K562 (cell line): Measurements from ENCODE around the gene HCN1. TPM values are rescaled to one million over a fixed set of nuclear protein-coding genes. Genes with fewer than 3 reads are reported as not detected.

Source experiments
- ATAC-seq: fragments of 200-7000 bp; cut with Tn5 transposase; 3 replicates; pipeline ENCODE4 v1.9.1; 2020; ENCODE audit warnings: moderate library complexity
- BruUV-seq: library from RNA; stranded (reverse); fragments of 400-500 nt; replicated peaks from 2 replicates; lab custom pipeline; 2021; lab: Mats Ljungman, UMichigan
- CTCF ChIA-PET: fragments of 300-600 bp; formaldehyde crosslinking; extraction: SDS; loops from one replicate; lab custom pipeline; 2021; ENCODE audit warnings: low intra/inter-chr PET ratio; lab: Yijun Ruan, JAX
- POLR2A ChIA-PET: fragments of 300-600, 350-650 bp; sonication (Branson Sonifier 250); formaldehyde crosslinking; extraction: SDS; loops from one replicate; lab custom pipeline; 2021; ENCODE audit warnings: antibody characterized with exemption, inconsistent platforms; lab: Yijun Ruan, JAX
- DNase-seq, 4 experiments: peaks; one replicate each; pipeline versions ENCODE4 v3.0.0 to v3.0.0-alpha.2; 2011 to 2018; ENCODE audit warnings: low spot score in 3 of 4, mixed read lengths in 3 of 4; ENCODE audit errors: extremely low read depth in 1 of 4
- FAIRE-seq: peaks from 2 replicates; lab custom pipeline; 2011; peaks lifted over from hg19 to GRCh38; lab: Jason Lieb, UNC
- H2AFZ ChIP-seq: 2 replicates; pipeline ENCODE4 v1.6.0; 2011; ENCODE audit warnings: low read depth, low read length, control low read depth, inconsistent platforms
- H3K27ac ChIP-seq: fragments of 200-600 bp; 3 replicates; pipeline ENCODE4 v1.8.0; 2011; ENCODE audit warnings: low read depth, mild to moderate bottlenecking, control low read depth, inconsistent platforms, low read length, moderate library complexity, mixed read lengths; ENCODE audit errors: extremely low read depth
- H3K27me3 ChIP-seq, 2 experiments: fragments of 300-600 bp in 1 of 2; 2 replicates in 1 of 2; 3 replicates in 1 of 2; pipeline versions ENCODE4 v1.6.0 to v1.8.0; 2011; ENCODE audit warnings: inconsistent platforms in 2 of 2, low read length in 2 of 2, mild to moderate bottlenecking in 1 of 2, mixed read lengths in 1 of 2, moderate library complexity in 1 of 2; ENCODE audit not compliant: control insufficient read depth in 2 of 2, insufficient read depth in 2 of 2
- H3K36me3 ChIP-seq: fragments of 300-600 bp; 3 replicates; pipeline ENCODE4 v1.8.0; 2011; ENCODE audit warnings: mild to moderate bottlenecking, low read length, inconsistent platforms; ENCODE audit not compliant: control insufficient read depth, insufficient read depth
- H3K4me1 ChIP-seq, 2 experiments: fragments of 200-600 bp in 1 of 2; replicated peaks in 1 of 2; 2 replicates in 1 of 2; 3 replicates in 1 of 2; pipeline versions ENCODE4 v1.5.1 to v1.8.0; 2011; ENCODE audit warnings: inconsistent platforms in 2 of 2, low read length in 2 of 2, mild to moderate bottlenecking in 1 of 2, mixed read lengths in 1 of 2, moderate library complexity in 1 of 2; ENCODE audit not compliant: control insufficient read depth in 2 of 2, insufficient read depth in 2 of 2
- H3K4me2 ChIP-seq: 2 replicates; pipeline ENCODE4 v1.6.1; 2011; ENCODE audit warnings: low read length, control low read depth, inconsistent platforms, mixed read lengths; ENCODE audit not compliant: insufficient read depth
- H3K4me3 ChIP-seq: fragments of 200-600 bp; sonication (generic), shearing (Covaris generic); 2 replicates; pipeline ENCODE4 v1.5.1; 2016; ENCODE audit warnings: control low read depth, inconsistent platforms
- H3K79me2 ChIP-seq: fragments of 200-600 bp; 3 replicates; pipeline ENCODE4 v1.8.0; 2011; ENCODE audit warnings: low read length, inconsistent platforms; ENCODE audit not compliant: control insufficient read depth, insufficient read depth
- H3K9ac ChIP-seq, 2 experiments: 2 replicates each; pipeline versions ENCODE4 v1.6.0 to v1.6.1; 2011; ENCODE audit warnings: low read depth in 2 of 2, low read length in 2 of 2, control low read depth in 1 of 2, inconsistent platforms in 1 of 2, mild to moderate bottlenecking in 1 of 2, mixed read lengths in 1 of 2; ENCODE audit not compliant: insufficient read depth in 1 of 2
- H3K9me1 ChIP-seq: one replicate; pipeline ENCODE4 v1.6.0; 2011; ENCODE audit warnings: inconsistent platforms, mild to moderate bottlenecking, low read length, moderate library complexity; ENCODE audit not compliant: control insufficient read depth, insufficient read depth
- H3K9me3 ChIP-seq: replicated peaks from 2 replicates; pipeline ENCODE4 v1.5.1; 2011; ENCODE audit warnings: low read depth, low read length, inconsistent platforms; ENCODE audit not compliant: control insufficient read depth, insufficient read depth
- H4K20me1 ChIP-seq: replicated peaks from 2 replicates; pipeline ENCODE4 v1.6.1; 2011; ENCODE audit warnings: low read length, inconsistent platforms, mixed read lengths; ENCODE audit not compliant: control insufficient read depth, insufficient read depth
- CBX8 ChIP-seq: fragments of 200-600 bp; sonication (generic); IDR thresholded peaks from 2 replicates; pipeline ENCODE4 v1.6.1; 2012; ENCODE audit warnings: borderline replicate concordance, mixed run types, low read depth, mild to moderate bottlenecking, moderate library complexity, mixed read lengths, low read length, control low read depth, inconsistent platforms; ENCODE audit not compliant: poor library complexity, severe bottlenecking; ENCODE audit errors: extremely low read depth
- CSDE1 ChIP-seq, 2 experiments: fragments of 450-650 bp; IDR thresholded peaks; 2 replicates each; pipeline ENCODE4 v1.6.1; 2016; ENCODE audit warnings: mild to moderate bottlenecking in 1 of 2
- ESRRA ChIP-seq: fragments of 450-650 bp; IDR thresholded peaks from 2 replicates; pipeline ENCODE4 v1.6.1; 2014; ENCODE audit warnings: low read depth, mild to moderate bottlenecking, moderate library complexity, borderline replicate concordance
- GATAD2A ChIP-seq: fragments of 450-650 bp; IDR thresholded peaks from 2 replicates; pipeline ENCODE4 v1.6.1; 2017
- HNRNPUL1 ChIP-seq: fragments of 200-400 bp; formaldehyde crosslinking; IDR thresholded peaks from 2 replicates; pipeline ENCODE4 v1.6.1; 2017; ENCODE audit warnings: low read length
- KDM1A ChIP-seq, 2 experiments: fragments of 450-650 bp; IDR thresholded peaks; 2 replicates each; pipeline ENCODE4 v1.6.1; 2016; ENCODE audit warnings: mild to moderate bottlenecking in 2 of 2
- KLF1 ChIP-seq: fragments of 450-650 bp; IDR thresholded peaks from 2 replicates; pipeline ENCODE4 v1.6.1; 2016; ENCODE audit warnings: missing genetic modification characterization, missing compliant biosample characterization
- KLF6 ChIP-seq: fragments of 250-450 bp; sonication (Bioruptor Pico); IDR thresholded peaks from 2 replicates; pipeline ENCODE4 v1.4.0; 2020; ENCODE audit warnings: mild to moderate bottlenecking, moderate library complexity, borderline replicate concordance
- NFIC ChIP-seq: fragments of 450-650 bp; IDR thresholded peaks from 2 replicates; pipeline ENCODE4 v1.6.1; 2017; ENCODE audit warnings: mild to moderate bottlenecking, inconsistent platforms
- SMARCA4 ChIP-seq: fragments of 450-650 bp; IDR thresholded peaks from 2 replicates; pipeline ENCODE4 v1.6.1; 2016
- TEAD4 ChIP-seq, 2 experiments: sonication (generic) in 1 of 2; formaldehyde crosslinking in 1 of 2; IDR thresholded peaks; 2 replicates each; pipeline versions ENCODE4 v1.6.1 to v1.8.0; 2012 to 2022; ENCODE audit warnings: borderline replicate concordance in 1 of 2, inconsistent platforms in 1 of 2, low read length in 1 of 2, mild to moderate bottlenecking in 1 of 2, missing genetic modification reagents in 1 of 2
- WGBS: fragments of 100-300 bp; shearing (Covaris generic); methylation state at CpG from one replicate; pipeline ENCODE4 v1.1.6; 2016; ENCODE audit warnings: low coverage, mixed read lengths; ENCODE audit not compliant: insufficient coverage; ENCODE audit errors: missing lambda C conversion rate; 5-methylcytosine and 5-hydroxymethylcytosine counted together
- in situ Hi-C: fragments of 300-500 bp; cut with MboI; formaldehyde crosslinking; loops from 4 replicates; pipeline ENCODE4 v1.15.0; 2018; ENCODE audit warnings: inconsistent platforms, mixed read lengths
- intact Hi-C: fragments of 100-400 bp; cut with micrococcal nuclease; formaldehyde crosslinking; loops from 2 replicates; pipeline ENCODE4 v1.14.2; 2022
- polyA plus RNA-seq, 8 experiments: library from polyadenylated mRNA; depleted of rRNA in 4 of 8; stranded (reverse) in 5 of 8; unstranded in 3 of 8; fragments of >200 nt; fragmentation: Nextera tagmentation in 2 of 8; fragmentation: Illumina TruSeq in 1 of 8; extraction: Ambion mirVana in 2 of 8; extraction: Trizol in 1 of 8; gene quantifications; 2 replicates each; pipeline versions ENCODE4 v1.2.1 to v1.2.3, GENCODE V29; 2011 to 2014; ENCODE audit warnings: inconsistent platforms in 1 of 8, missing spikeins in 1 of 8
- total RNA-seq, 7 experiments: library from RNA; depleted of rRNA in 6 of 7; stranded (reverse); fragments of >200 nt in 6 of 7; fragmentation: Illumina TruSeq in 2 of 7; extraction: Trizol in 2 of 7; gene quantifications; 2 replicates each; pipeline versions ENCODE4 v1.2.1 to v1.2.3, GENCODE V29; 2011 to 2021; ENCODE audit warnings: low replicate concordance in 1 of 7
- TF ChIP-seq, protein P1 (sequence below): fragments of 250-450 bp; sonication (Bioruptor Pico); IDR thresholded peaks from 2 replicates; pipeline ENCODE4 v1.5.0; 2020; ENCODE audit warnings: mild to moderate bottlenecking
- TF ChIP-seq, protein P2 (sequence below): sonication (generic); formaldehyde crosslinking; IDR thresholded peaks from 2 replicates; pipeline ENCODE4 v1.8.0; 2022; ENCODE audit warnings: missing genetic modification reagents, mild to moderate bottlenecking, moderate library complexity, borderline replicate concordance

The HCN1 gene
- total and polyA plus RNA-seq, 9 of the 15 experiments (the other 6 are each of a cell fraction or from before 2014, with no cell fraction given), result not detected

DNA sequence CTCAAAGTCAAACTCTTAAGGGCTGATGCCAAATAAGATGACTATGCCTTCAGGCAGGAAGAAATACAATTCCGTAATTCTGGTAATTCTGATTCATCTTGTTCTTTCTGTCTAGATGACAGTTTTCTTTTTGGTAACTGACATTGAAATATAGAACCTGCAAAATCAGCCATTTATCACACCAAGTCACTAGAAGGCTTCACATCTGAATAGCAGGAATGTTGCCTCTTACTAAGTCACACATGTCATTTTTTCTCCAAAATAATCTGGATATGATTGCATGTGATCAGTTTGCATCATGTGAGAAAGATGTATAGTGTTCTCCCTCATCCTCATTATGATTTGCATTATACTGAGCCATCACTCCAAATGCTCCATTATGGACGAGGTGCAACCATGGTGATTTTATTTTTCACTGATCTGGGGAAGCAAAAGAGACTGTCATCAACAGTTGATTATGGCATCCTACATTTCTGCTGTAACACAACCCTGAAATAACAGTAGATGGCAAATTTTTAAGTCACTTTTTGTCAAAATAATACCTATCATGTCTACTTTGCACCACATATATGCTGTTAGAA, 69.0 kb downstream of the HCN1 start:
- H3K79me2 ChIP-seq, result no peaks in the 10 kb centered on the region
- CTCF ChIA-PET, result no interaction called here

More for the DNA sequence above, 69.0 kb downstream of the HCN1 start:
- no peaks in the 10 kb centered on the region for H3K36me3 ChIP-seq
- H2AFZ ChIP-seq, result no peak overlapping the region
- H3K9me1 ChIP-seq, result no peaks in the 10 kb centered on the region
- POLR2A ChIA-PET, result no interaction called here
- no peaks in the 10 kb centered on the region for H3K27me3 ChIP-seq
- no peaks in the 10 kb centered on the region for H4K20me1 ChIP-seq
- no peak for FAIRE-seq
- no peaks in the 10 kb centered on the region for H3K4me1 ChIP-seq
- no peak overlapping the region for H3K9ac ChIP-seq
- no peak overlapping the region for H3K4me2 ChIP-seq
- 0% methylated on average over 2 of the region's 2 CpGs for WGBS
- no peak for ATAC-seq
- no peak overlapping the region for H3K4me3 ChIP-seq
- peaks cover 2% of the 10 kb centered on the region; the same call in 1 of the 2 replicates for H3K9me3 ChIP-seq
- in situ Hi-C loops, result no loop called here
- BruUV-seq, result no TSS peak
- no peak for DNase-seq
- TF ChIP-seq, protein P1, sequence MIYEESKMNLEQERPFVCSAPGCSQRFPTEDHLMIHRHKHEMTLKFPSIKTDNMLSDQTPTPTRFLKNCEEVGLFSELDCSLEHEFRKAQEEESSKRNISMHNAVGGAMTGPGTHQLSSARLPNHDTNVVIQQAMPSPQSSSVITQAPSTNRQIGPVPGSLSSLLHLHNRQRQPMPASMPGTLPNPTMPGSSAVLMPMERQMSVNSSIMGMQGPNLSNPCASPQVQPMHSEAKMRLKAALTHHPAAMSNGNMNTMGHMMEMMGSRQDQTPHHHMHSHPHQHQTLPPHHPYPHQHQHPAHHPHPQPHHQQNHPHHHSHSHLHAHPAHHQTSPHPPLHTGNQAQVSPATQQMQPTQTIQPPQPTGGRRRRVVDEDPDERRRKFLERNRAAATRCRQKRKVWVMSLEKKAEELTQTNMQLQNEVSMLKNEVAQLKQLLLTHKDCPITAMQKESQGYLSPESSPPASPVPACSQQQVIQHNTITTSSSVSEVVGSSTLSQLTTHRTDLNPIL, result no peak
- TF ChIP-seq ESRRA (no peak), KLF6 (CRISPR knock-in tag) (no peak), TEAD4 (IDR thresholded peaks at IDR 0.05; ENCODE audit: low read length) (no peak), TEAD4 (CRISPR knock-in tag; IDR thresholded peaks at IDR 0.05; ENCODE audit: borderline replicate concordance) (no peak), SMARCA4 (no peak), HNRNPUL1 (no peak), KLF1 (tag) (no peak), KDM1A (IDR thresholded peaks at IDR 0.05) (no peak), CSDE1 (IDR thresholded peaks at IDR 0.05) (no peak), CBX8 (no peak), NFIC (no peak), GATAD2A (no peak)
- TF ChIP-seq, protein P2, sequence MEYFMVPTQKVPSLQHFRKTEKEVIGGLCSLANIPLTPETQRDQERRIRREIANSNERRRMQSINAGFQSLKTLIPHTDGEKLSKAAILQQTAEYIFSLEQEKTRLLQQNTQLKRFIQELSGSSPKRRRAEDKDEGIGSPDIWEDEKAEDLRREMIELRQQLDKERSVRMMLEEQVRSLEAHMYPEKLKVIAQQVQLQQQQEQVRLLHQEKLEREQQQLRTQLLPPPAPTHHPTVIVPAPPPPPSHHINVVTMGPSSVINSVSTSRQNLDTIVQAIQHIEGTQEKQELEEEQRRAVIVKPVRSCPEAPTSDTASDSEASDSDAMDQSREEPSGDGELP (CRISPR knock-in tag), result no peak
- TF ChIP-seq, all 486 proteins: peak for 0
- no peak overlapping the region for H3K27ac ChIP-seq
- intact Hi-C loops, result no loop called here
